B cell (primary cell): ENCODE results near the gene SMPD3. TPM values are rescaled to one million over a fixed set of nuclear protein-coding genes. Genes with fewer than 3 reads are reported as not detected.
A peak's percentile ranks its signal among the peaks of the same experiment; 100 is the strongest.

ENCODE experiments used
- ATAC-seq: fragments of 200-7000 bp; cut with Tn5 transposase; one replicate; pipeline ENCODE4 v1.10.0; 2021; ENCODE audit warnings: low read depth, mild to moderate bottlenecking, moderate number of reproducible peaks, moderate library complexity
- CTCF ChIA-PET: fragments of 350-600 bp; sonication (Branson Sonifier 250); formaldehyde crosslinking; loops from one replicate; lab custom pipeline; 2021; ENCODE audit warnings: antibody characterized with exemption, inconsistent platforms; lab: Charles Lee
- POLR2A ChIA-PET: fragments of 350-600 bp; sonication (Branson Sonifier 250); formaldehyde crosslinking; loops from one replicate; lab custom pipeline; 2021; ENCODE audit warnings: antibody characterized with exemption; lab: Charles Lee
- DNase-seq: peaks from one replicate; pipeline ENCODE4 v3.0.0; 2013
- H2AFZ ChIP-seq: 2 replicates; pipeline ENCODE4 v1.6.1; 2012; ENCODE audit warnings: mild to moderate bottlenecking, low read depth, low read length; ENCODE audit not compliant: insufficient read depth, poor library complexity, severe bottlenecking
- H3K27ac ChIP-seq, 2 donors: 1 replicate in 1 of 2; 2 replicates in 1 of 2; pipeline ENCODE4 v1.5.1; 2012 to 2013; ENCODE audit warnings: low read length in 2 of 2, mild to moderate bottlenecking in 2 of 2, moderate library complexity in 1 of 2
- H3K27me3 ChIP-seq, 4 experiments: fragments of 200-600 bp in 1 of 4; sonication (generic) in 1 of 4; replicated peaks in 1 of 4; 1 replicate in 2 of 4; 2 replicates in 2 of 4; pipeline versions ENCODE4 v1.6.1 to v1.7.0; 2013 to 2016; ENCODE audit warnings: low read length in 3 of 4, mild to moderate bottlenecking in 2 of 4, mixed read lengths in 1 of 4, moderate library complexity in 1 of 4; ENCODE audit not compliant: insufficient read depth in 4 of 4, control insufficient read depth in 3 of 4; ENCODE audit errors: control extremely low read depth in 1 of 4
- H3K36me3 ChIP-seq, 2 experiments: replicated peaks in 1 of 2; 1 replicate in 1 of 2; 2 replicates in 1 of 2; pipeline versions ENCODE4 v1.6.1 to v1.7.1; 2013; ENCODE audit warnings: low read length in 1 of 2; ENCODE audit not compliant: insufficient read depth in 2 of 2, control insufficient read depth in 1 of 2; ENCODE audit errors: control extremely low read depth in 1 of 2, extremely low read depth in 1 of 2
- H3K4me1 ChIP-seq, 2 donors: fragments of 200-600 bp in 1 of 2; sonication (generic) in 1 of 2; 1 replicate in 1 of 2; 2 replicates in 1 of 2; pipeline versions ENCODE4 v1.5.1 to v1.6.1; 2013 to 2017; ENCODE audit warnings: low read length in 2 of 2; ENCODE audit not compliant: control insufficient read depth in 2 of 2, insufficient read depth in 2 of 2
- H3K4me2 ChIP-seq: replicated peaks from 2 replicates; pipeline ENCODE3; 2012; ENCODE audit warnings: mild to moderate bottlenecking, low read depth, low read length; ENCODE audit not compliant: poor library complexity, severe bottlenecking
- H3K4me3 ChIP-seq, 5 experiments: fragments of 200-600 bp in 1 of 5; sonication (generic) in 1 of 5; 1 replicate in 3 of 5; 2 replicates in 2 of 5; pipeline versions ENCODE4 v1.5.1 to v1.7.0; 2011 to 2016; ENCODE audit warnings: low read length in 4 of 5, mild to moderate bottlenecking in 4 of 5, low read depth in 2 of 5, control low read depth in 1 of 5, moderate library complexity in 1 of 5; ENCODE audit not compliant: insufficient read depth in 1 of 5; ENCODE audit errors: control extremely low read depth in 1 of 5, extremely low read depth in 1 of 5
- H3K79me2 ChIP-seq: fragments of 200-600 bp; sonication (generic); one replicate; pipeline ENCODE4 v1.6.0; 2016; ENCODE audit warnings: low read length; ENCODE audit not compliant: control insufficient read depth, insufficient read depth
- H3K9ac ChIP-seq: fragments of 200-600 bp; sonication (generic); 2 replicates; pipeline ENCODE4 v1.6.1; 2017; ENCODE audit warnings: mild to moderate bottlenecking, low read length, moderate library complexity
- H3K9me3 ChIP-seq, 3 donors: one replicate each; pipeline versions ENCODE4 v1.6.1 to v1.7.1; 2013; ENCODE audit warnings: low read length in 2 of 3; ENCODE audit not compliant: control insufficient read depth in 2 of 3, insufficient read depth in 1 of 3; ENCODE audit errors: control extremely low read depth in 1 of 3
- H4K20me1 ChIP-seq: 2 replicates; pipeline ENCODE4 v1.6.0; 2012; ENCODE audit warnings: mild to moderate bottlenecking, low read length; ENCODE audit not compliant: insufficient read depth, control insufficient read depth, poor library complexity, severe bottlenecking
- H3K27ac Mint-ChIP-seq: one replicate; pipeline ENCODE4 v1.8.0; 2021; ENCODE audit warnings: mixed read lengths
- H3K27me3 Mint-ChIP-seq: one replicate; pipeline ENCODE4 v1.8.0; 2021; ENCODE audit warnings: mixed read lengths
- H3K4me1 Mint-ChIP-seq: one replicate; pipeline ENCODE4 v1.8.0; 2021; ENCODE audit warnings: mixed read lengths
- H3K4me3 Mint-ChIP-seq: one replicate; pipeline ENCODE4 v1.8.0; 2021; ENCODE audit warnings: mixed read lengths
- H3K9me3 Mint-ChIP-seq: one replicate; pipeline ENCODE4 v1.8.0; 2022; ENCODE audit warnings: mixed read lengths; ENCODE audit not compliant: insufficient read depth
- EZH2 ChIP-seq: IDR thresholded peaks from 2 replicates; pipeline ENCODE4 v1.6.1; 2012; ENCODE audit warnings: borderline replicate concordance, low read depth, mild to moderate bottlenecking, moderate library complexity, low read length; ENCODE audit not compliant: insufficient read depth, poor library complexity, severe bottlenecking
- WGBS: methylation state at CpG from one replicate; pipeline ENCODE4 v1.1.5; 2013; ENCODE audit warnings: missing lambda C conversion rate; ENCODE audit not compliant: insufficient coverage; 5-methylcytosine and 5-hydroxymethylcytosine counted together
- intact Hi-C: fragments of 100-400 bp; cut with micrococcal nuclease; formaldehyde crosslinking; loops from one replicate; pipeline ENCODE4 v1.10.0; 2022
- polyA plus RNA-seq: library from polyadenylated mRNA; depleted of rRNA; stranded (reverse); fragments of >200 nt; gene quantifications from 2 replicates; pipeline ENCODE4 v1.2.3, GENCODE V29; 2012
- total RNA-seq, 2 donors: library from RNA; stranded (reverse); fragments of 120-200 nt in 1 of 2; gene quantifications; 1 replicate in 1 of 2; 2 replicates in 1 of 2; pipeline versions ENCODE4 v1.2.3 to v1.2.4, GENCODE V29; 2013 to 2022
- TF ChIP-seq, protein P1 (sequence below): fragments of 200-600 bp; IDR thresholded peaks from one replicate; pipeline ENCODE4 v1.8.0; 2022; ENCODE audit warnings: antibody characterized with exemption, mild to moderate bottlenecking

Gene SMPD3
- total and polyA plus RNA-seq, 2 donors (not counting 1 experiment from before 2014, with no cell fraction given) = 1.2 to 2.8 TPM

GRCh38 chr16:68491576-68491950, 43.3 kb upstream of the SMPD3 start:
- Histone ChIP-seq H3K79me2 (no peaks in the 10 kb centered on the region), H3K36me3 (no peaks in the 10 kb centered on the region), H3K9ac (no peak overlapping the region), H4K20me1 (no peaks in the 10 kb centered on the region), H3K4me2 (peak overlapping the region; percentile 30), H3K27ac (no peak overlapping the region), H3K27me3 (peaks cover 0 to 7% (median 0%) of the 10 kb centered on the region in 4 experiments), H3K9me3 (peaks cover 0 to 7% (median 0%) of the 10 kb centered on the region in 3 donors), H3K4me1 (peaks cover 22 to 25% of the 10 kb centered on the region in 2 donors), H2AFZ (no peak overlapping the region), H3K4me3 (no peak overlapping the region)
- no peak for TF ChIP-seq EZH2
- TF ChIP-seq, protein P1, sequence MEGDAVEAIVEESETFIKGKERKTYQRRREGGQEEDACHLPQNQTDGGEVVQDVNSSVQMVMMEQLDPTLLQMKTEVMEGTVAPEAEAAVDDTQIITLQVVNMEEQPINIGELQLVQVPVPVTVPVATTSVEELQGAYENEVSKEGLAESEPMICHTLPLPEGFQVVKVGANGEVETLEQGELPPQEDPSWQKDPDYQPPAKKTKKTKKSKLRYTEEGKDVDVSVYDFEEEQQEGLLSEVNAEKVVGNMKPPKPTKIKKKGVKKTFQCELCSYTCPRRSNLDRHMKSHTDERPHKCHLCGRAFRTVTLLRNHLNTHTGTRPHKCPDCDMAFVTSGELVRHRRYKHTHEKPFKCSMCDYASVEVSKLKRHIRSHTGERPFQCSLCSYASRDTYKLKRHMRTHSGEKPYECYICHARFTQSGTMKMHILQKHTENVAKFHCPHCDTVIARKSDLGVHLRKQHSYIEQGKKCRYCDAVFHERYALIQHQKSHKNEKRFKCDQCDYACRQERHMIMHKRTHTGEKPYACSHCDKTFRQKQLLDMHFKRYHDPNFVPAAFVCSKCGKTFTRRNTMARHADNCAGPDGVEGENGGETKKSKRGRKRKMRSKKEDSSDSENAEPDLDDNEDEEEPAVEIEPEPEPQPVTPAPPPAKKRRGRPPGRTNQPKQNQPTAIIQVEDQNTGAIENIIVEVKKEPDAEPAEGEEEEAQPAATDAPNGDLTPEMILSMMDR = no peak
- no peaks in the 10 kb centered on the region for H3K27me3 Mint-ChIP-seq
- ChIA-PET POLR2A (interaction anchor here (0.6 kb wide), 1 partner anchor 189 kb away, joined by 8 read pairs; no protein-coding TSS in a partner anchor), CTCF (interaction anchor here (1.0 kb wide), 1 partner anchor 29 kb away, joined by 3 read pairs; no protein-coding TSS in a partner anchor)
- 68% methylated on average over 14 of the region's 14 CpGs for WGBS
- intact Hi-C loops = no loop called here
- DNase-seq (no peak), ATAC-seq (no peak)
- H3K4me3 Mint-ChIP-seq = peak overlapping the region; percentile 29
- peaks cover 2% of the 10 kb centered on the region for H3K9me3 Mint-ChIP-seq
- no peak overlapping the region for H3K27ac Mint-ChIP-seq
- peaks cover 20% of the 10 kb centered on the region for H3K4me1 Mint-ChIP-seq

DNA sequence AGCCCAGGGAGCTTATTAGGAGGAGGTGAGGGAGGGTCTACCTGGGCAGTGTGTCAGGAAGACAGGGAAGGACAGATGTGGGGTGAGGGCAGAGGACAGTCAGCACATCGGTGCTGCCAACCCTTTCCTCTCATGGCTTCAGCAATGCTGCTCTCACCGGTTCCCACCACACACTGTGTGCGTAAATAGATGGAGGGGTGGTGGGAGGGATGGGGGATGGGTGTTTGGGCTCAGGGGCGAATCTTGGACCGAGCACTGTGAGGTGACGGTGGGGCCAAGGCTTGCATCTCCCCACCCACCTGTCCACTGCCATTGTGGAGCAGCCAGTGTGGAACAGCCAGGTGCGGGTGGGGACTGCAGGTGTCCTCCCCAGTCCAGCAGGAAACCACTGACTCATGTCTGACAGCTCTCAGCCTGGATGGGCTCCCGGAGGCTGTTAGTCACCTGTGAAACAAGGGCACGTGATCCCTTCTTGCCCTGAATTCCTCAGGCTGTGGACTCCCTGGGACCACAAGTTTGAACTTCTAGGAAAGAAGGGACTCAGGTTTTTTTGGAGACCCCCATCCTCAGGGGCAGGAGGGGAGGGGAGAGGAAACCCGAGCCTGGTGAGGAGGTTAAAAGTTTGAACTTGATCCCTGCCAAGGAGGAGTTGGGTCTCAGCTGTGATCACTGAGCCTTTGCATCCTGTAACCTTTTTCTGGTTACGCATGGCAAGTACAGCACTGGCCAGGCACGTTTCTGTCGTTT, 42.7 kb upstream of the SMPD3 start:
- Mint-ChIP-seq H3K9me3 (peaks cover 2% of the 10 kb centered on the region), H3K4me3 (peak overlapping the region; percentile 29), H3K27ac (no peak overlapping the region), H3K4me1 (peaks cover 20% of the 10 kb centered on the region), H3K27me3 (no peaks in the 10 kb centered on the region)
- DNase-seq = no peak
- CTCF ChIA-PET = no interaction called here
- H3K4me2 ChIP-seq = peak overlapping the region; percentile 30
- H3K27ac ChIP-seq = no peak overlapping the region
- H3K9ac ChIP-seq = no peak overlapping the region
- peaks cover 0 to 7% (median 0%) of the 10 kb centered on the region in 4 experiments for H3K27me3 ChIP-seq
- intact Hi-C loops = no loop called here
- ATAC-seq = peak; percentile 21
- H2AFZ ChIP-seq = no peak overlapping the region
- H4K20me1 ChIP-seq = no peaks in the 10 kb centered on the region
- POLR2A ChIA-PET = interaction anchor here (0.6 kb wide), 1 partner anchor 188 kb away, joined by 8 read pairs; no protein-coding TSS in a partner anchor
- H3K9me3 ChIP-seq = peaks cover 0 to 7% (median 0%) of the 10 kb centered on the region in 3 donors
- no peak for TF ChIP-seq EZH2
- TF ChIP-seq, protein P1 = no peak
- H3K36me3 ChIP-seq = no peaks in the 10 kb centered on the region
- 13% methylated on average over 11 of the region's 13 CpGs for WGBS
- H3K79me2 ChIP-seq = no peaks in the 10 kb centered on the region
- peaks cover 22 to 25% of the 10 kb centered on the region in 2 donors for H3K4me1 ChIP-seq
- H3K4me3 ChIP-seq = no peak overlapping the region
